ENCODE measurements around the gene MINK1.

Gene MINK1

GRCh38 chr17:4938069-4938491, 104.9 kb downstream of the MINK1 start:
- DNase-seq, result no peak

DNA sequence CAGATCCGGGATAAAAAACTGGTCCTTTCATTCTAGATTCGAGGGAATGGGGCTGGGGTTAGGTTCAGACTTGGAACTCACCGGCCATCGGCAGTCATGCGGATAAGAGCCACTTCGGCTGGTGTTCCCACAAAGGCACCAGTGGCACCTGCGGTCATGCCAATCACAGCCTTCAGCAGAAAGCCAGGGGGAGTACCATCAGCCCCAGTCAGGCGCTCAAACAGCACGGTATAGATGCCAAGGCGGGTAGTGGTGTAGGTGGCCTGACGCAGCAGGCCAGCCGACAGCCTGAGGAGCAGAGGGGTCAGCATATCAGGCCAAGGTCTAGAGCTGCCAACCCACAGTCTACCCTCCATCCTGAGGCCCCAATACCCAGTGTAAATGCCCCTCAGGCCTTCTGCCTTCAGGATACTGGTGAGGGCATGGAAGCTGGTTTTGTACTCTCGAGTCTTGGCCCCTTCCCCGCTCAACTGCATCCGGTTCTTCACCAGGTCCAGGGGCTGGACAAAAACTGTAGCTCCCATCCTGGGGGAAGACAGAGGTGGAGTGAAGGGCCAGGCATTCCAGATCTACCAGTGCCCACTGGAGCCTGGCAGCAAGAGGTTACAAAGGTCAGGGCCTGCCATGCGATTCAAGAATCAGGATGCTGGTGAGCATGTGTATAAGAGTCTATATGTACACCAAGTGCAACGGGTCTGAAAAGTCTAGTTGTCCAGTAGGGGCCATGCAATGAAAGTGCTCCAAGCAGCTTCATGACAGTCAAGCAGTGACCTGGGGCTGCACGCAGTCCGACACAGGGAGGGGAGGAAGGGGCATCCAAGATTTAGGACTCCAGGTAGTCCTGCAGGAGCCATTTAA, 105.8 kb downstream of the MINK1 start:
- DNase-seq, result peak; percentile 17

DNA sequence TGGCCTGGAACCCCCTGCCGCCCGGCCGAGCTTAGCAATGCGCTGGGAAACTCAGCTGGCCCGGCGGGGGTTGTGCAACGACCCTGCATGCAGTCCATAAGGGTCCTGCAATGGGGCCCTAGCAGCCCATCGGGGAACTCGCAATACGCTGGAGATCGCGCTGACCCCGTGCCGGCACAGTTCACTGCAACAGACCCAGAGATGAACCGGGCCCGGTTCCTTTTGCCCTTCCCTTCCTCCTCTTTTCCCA, 106.3 kb downstream of the MINK1 start:
- no peak for DNase-seq

DNA sequence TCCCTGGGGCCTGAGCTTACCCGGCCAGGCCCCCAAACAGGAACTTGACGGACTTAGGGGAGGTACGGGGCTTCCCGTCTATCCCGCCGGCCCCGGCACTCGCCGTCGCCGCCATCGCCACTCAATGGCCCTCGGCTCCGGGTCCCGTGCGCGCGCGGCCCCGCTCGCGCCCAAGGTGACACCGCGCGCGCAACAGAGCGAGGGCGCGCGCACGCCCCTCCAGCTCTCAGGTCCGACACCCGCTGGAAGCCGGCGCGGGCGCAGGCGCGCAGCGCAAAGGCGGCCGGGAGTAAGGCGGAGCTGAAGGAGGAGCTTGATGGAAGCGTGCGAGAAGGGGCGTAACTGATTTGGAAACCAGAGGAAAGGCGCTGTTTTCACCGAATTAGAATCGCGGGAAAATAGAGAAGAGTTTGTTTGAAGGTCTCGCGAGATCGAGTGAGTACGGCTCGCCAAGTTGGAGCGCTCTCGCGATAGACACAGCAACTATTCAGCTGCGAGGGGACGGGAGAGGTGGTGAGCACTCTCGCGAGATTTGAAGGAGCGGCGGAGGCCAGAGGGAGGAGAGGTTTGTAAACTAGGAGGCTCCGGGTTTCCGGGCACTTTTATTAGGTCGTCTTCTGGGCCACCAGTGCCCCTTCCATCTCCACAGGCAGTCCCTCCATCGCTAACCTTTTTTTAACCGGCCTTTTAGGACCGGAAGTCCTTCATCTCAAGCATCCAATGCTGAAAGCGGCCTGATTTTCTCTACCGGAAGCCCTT, 106.8 kb downstream of the MINK1 start, which contains the start of the genes RNF167 and SLC25A11:
RNF167 (plus strand) TSS at position 473 of the 759 bp plus-strand sequence. CDS start 642 bp downstream, outside the sequence.
SLC25A11 (minus strand) TSS at position 251 of the 759 bp plus-strand sequence; CDS start at position 115, 136 bp downstream.
- DNase-seq, result peak; percentile 97

GRCh38 chr17:4940555-4941318, 107.6 kb downstream of the MINK1 start:
- DNase-seq, result no peak

DNA sequence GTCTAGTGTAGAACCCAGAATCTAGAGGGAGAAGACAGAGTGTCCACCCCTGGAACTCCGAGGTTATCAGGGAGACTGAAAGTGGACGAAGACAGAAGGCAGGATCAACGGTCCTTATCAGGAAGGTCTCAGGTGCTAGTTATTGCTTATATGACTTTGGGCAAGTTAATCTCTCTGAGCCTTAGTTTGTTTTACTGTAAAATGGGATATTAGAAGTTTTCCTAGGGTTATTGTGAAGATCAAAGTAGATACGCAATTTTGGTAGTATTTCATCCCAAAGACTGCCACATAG, 108.1 kb downstream of the MINK1 start:
- no peak for DNase-seq

DNA sequence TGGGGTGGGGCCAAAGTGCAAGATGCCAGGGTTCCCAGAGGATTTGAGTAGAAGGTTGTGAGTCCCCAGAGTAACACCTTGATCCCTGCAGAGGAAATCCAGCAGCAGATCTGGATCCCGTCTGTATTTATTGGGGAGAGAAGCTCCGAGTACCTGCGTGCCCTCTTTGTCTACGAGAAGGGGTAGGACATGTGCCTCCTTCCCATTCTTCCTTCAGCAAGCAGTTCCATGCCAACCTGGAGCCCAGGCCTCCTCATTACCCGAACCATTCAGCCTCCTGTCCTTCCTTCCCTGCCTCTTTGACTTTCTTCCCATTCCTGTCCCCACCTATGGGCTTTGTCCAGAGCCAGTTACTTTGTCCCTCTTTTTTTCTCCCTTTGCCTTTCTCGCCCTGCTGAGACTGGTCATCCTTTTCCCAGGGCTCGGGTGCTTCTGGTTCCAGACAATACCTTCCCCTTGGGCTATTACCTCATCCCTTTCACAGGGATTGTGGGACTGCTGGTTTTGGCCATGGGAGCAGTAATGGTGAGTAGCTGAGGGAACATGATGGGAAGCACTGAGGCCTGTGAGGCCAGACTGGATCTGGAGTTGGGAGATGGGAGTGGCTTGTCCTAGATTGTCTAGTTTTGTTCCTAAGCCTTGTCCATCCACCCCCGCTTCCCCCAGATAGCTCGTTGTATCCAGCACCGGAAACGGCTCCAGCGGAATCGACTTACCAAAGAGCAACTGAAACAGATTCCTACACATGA, 109.8 kb downstream of the MINK1 start:
- DNase-seq, result no peak

DNA sequence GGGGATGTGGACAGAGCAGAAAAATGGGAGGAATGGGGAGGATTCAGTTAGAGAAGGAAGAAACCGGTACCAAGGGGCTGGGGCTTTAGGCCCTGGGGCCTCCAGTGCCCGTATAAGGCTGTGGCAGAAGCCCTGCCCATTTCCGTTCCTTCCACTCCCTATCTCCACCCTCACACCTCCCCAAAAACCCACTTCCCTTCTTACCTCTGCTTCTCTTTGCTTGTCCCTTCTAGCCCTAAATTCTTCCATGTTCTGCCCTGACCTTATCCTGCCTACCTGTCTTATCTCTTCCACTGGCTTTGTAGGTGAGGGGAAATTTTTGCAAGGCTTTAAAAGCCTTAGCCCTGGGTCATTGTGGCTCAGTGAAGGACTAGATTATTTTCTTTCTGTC, 111.0 kb downstream of the MINK1 start:
- no peak for DNase-seq

- DNase-seq, result no peak
These were observed 111.5 kb downstream of the MINK1 start for GRCh38 chr17:4944554-4945175.

GRCh38 chr17:4945176-4945943, 112.2 kb downstream of the MINK1 start:
- DNase-seq, result peak; percentile 47

DNA sequence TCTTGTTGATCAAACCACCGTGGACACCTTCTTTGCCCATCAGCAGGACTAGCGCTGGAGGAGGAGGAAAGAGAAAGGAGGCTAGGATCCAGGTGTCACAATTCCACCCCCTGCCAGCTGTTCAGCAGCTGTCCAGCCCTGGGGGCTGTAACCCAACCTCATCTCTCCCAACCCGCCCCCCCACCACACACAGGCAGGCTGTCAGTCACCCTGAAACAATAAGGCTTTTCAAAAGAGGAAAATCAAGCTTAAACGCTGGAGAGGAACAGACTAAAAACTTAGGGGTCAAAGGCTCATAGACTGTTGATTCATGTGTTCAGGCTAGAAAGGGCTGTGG, 112.8 kb downstream of the MINK1 start:
- DNase-seq, result peak; percentile 27

DNA sequence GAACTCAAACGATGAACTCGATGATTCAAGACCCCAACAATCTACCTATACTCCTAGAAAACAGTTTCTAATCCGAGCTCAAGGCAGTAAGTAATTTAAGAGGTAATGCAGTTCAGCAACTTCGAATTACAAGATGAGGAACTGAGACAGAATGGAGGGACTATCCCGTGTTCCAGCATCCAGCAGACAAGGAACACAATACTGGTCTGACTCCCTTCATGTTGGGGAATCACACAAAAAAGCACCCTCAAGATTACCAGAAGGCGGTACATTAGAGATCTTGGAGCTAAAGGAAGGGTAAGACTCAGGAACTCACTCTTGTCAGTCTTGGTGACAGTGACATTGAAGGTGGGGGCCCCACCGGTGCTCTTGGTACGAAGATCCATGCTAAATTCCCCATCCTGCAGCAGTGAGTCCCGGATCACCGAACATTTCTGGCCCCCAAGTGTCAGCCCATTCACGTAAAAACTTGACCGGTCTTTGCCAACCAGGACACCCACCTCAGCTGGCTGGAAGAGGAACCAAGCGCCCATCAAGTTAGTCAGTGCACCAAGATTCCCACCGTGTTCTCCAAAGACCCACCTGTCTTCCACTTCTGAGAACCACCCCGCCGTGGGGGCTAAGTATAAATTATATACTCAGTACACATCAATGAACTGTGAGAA, 113.3 kb downstream of the MINK1 start:
- DNase-seq, result no peak

- DNase-seq, result no peak
These were observed 113.9 kb downstream of the MINK1 start for GRCh38 chr17:4947010-4947410.
